Glomerular visceral epithelial cell (primary cell): ENCODE data around the gene GFRA1.
A peak's percentile ranks its signal among the peaks of the same experiment; 100 is the strongest.

Source experiments
- DNase-seq: peaks from one replicate; pipeline ENCODE4 v3.0.0-alpha.2; 2016; ENCODE audit errors: extremely low spot score

Gene GFRA1

DNA sequence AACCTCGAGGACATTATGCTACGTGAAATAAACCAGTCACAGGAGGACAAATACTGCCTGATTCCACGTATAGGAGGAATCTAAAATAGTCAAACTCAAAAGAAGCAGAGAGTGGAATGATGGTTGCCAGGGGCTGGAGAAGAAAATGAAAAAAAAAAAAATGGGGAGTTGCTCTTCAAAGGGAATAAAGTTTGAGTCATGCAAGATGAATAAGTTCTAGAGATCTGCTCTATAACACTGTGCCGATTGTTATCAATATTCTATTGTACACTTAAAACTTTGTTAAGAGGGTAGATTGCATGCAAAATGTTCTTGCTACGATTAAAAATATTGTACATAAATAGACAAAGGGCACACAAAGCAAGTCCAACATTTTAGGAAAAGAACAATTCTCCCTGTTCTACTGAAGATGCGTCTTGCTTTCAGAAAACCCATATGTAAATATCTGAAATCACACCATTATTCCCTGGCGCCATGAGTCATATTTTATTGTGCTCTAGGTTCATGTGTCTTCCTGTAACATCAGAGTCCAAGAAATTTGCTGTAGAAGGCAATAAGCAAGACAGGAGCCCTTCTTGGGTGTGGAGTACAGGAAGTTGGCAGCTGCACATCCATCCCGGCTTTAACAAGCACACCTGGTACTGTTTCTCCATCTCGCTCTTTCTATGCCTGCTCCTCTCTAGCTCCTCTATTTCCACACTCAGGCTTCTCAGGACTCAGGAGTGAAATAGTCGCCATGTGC is 145.9 kb downstream of the GFRA1 start:
- no peak for DNase-seq

DNA sequence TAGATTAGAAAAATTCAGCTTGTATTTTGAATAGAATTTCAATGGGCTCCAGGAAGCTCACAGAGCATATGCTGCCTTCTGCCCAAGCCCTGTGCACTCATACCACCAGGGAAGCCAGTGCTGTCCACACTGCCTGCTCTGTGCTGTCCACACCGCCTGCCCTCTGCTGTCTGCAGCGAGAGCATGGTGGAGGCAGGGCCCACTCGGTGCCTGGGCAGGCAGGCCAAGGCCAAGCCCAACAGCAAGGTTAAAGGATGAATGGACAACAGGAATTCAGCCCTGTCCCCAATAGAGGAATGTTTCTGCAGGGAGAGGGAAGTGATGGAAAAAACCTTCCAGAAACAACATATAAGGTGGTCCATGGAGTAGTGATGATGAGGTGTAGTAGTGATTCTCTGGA is 146.8 kb downstream of the GFRA1 start:
- peak; percentile 25 for DNase-seq

DNA sequence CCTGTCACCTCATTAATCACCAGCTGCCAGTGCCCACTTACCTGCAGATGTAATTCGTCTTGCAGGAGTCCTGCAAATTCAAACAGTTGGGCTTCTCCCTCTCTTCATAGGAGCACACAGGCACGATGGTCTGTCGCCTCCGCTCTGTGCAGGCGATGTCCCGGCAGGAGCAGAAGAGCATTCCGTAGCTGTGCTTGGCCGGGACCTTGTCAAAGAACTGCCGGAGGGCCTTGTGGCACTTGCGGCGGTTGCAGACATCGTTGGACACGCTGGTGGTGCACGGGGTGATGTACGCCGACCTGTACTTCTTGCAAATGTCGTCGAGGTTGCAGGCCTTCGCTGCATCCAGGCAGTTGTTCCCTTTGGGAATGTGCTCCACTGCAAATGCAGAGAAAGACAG is 147.8 kb downstream of the GFRA1 start:
- no peak for DNase-seq

DNA sequence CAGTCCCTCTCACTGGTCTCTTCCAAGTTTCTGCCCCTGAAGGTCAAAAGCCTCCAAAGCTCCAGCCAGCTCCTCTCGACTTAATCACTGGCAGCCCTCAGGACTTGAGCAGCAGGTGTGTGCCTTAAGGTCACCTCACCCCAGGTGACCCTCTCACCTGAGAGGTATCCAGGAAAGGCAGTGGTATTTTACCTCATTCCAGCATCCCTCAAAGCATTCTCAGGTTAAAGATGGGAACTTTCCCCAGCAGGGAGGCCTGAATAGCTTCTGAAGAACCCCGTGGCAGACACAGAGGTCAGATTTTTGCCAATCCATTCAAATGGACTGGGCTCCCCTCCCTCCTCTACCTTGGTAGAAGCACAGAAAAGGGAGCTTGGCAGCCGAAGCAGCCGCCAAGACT is 148.2 kb downstream of the GFRA1 start:
- no peak for DNase-seq

DNA sequence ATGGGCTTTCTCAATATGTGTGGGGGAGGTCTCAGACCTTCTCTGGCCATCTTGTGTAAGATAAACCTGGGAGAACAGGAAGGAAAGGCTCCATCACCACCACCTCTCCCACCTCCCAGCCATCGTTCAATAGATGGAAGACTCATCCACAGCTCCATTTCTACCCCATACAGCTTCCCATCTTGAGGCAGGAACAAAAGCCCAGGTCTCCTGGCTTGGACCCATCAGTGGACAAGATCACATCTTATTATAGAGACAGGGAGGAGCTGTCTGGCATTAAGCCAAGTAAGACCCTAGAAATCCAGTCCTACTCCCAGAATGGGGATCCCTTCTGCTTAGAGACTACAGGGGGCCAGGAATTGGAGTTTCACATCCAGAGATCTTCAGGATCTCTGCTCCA is 150.3 kb downstream of the GFRA1 start:
- no peak for DNase-seq

DNA sequence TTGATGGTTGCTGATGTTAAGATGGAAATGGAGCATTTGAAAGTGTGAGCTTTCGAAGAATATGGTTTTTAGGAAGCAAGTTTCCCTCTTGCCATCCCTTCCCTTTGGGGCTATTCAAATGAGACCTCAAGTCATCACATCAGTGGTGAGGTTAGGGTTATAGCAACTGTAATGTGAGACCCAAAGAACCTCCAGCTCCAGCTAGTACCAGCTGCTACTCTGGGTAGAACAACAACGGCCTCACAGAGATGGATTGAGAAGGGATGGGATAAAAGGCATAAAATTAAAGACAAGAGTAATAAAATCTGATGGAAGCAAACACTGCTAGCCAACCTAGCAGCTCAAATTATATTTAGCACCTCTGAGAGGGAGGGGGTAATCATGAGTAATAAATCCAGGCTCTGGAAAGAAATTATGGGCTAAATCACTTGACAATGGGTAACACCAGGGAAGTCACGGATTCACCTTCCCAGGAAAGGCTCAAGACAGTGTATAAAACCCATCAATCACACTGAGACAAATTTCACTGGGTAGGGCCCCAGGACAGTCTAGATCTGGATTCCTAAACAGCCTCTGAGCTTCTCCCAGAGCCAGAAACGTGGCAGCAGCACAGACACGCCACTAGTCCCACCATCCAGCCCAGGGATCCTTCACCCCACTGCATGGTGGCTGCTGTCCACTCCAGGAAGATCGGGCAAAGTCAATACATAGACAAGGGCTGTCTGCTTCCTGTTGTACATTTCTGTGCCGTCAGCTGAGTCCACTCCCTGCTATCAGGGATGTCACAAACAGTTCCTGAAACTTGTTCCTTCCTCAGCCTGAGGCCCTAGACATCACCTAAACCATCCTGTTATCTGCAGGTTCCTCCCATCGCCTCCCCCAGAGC is 151.1 kb downstream of the GFRA1 start:
- DNase-seq, result no peak

DNA sequence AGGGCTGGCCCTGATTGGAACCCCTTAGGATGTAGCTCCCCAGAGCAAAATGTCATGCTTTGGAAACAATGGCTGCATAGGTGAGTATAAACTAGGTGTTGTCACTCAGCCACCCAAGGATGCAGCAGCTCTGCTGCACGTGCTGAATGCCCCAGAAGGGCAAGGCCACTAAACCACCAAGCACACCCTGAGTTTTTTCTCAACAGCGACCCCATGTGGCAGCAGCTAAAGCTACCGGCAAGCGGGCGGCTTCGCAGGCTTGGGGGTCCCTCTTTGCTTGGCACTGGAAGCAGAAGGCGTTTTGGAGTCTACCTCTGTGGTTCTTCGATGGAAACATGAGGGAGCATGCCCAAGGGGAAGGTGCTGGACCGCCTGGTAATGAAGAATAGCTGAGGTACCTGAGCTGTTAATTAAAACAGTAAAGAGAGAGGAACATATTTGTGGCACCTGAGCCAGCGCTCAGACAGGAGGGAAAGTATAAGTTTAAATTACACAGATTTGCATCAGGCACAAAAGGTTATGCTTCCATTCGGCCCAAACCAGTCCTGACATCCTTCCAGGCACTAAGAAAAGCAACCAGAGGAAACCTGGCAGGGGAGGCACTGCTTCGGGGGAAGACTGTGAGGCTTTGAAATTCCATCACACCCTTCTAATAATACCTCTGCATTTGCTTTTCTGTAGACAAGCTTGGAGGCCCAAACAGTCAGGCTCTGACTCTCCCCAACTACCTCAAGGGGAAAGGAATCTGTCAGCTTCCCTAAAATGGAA is 152.1 kb downstream of the GFRA1 start:
- no peak for DNase-seq

DNA sequence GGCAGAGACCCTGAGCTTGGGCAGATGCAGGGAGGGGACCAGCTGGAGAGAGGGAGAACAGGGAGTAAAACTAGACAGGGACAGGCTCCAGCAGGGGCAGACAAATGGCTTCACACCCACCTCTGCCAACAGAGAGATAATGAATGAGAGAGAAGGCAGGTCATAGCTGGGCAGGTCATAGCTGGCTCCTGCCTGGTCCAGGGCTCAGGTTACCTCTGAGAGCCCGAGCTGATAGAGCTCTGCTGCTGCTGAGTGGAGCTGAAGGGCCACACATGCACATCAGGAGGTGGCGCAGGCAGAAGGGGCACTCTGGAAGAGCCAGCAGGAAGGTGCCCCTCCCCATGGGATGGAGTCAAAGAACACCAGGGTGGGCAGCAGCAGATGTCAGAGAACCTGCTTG is 154.2 kb downstream of the GFRA1 start:
- DNase-seq, result no peak

DNA sequence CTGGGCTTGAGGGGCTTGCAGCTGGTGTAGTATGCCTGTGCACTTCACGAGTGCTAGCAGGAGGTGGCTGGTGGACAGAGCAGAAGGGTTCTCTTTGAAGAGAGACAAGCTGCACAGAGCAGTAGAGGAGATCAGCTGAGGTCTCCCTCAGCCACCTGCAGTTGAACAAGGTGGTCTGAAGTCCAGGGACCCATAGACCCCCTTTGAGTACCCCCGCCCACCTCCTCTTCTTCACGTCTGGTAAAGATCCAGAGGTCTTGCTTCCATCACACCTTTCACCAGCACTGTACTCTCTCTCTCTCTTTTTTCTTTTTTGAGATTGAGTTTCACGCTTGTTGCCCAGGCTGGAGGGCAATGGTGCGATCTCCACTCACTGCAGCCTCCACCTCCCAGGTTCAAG is 157.2 kb downstream of the GFRA1 start:
- no peak for DNase-seq

DNA sequence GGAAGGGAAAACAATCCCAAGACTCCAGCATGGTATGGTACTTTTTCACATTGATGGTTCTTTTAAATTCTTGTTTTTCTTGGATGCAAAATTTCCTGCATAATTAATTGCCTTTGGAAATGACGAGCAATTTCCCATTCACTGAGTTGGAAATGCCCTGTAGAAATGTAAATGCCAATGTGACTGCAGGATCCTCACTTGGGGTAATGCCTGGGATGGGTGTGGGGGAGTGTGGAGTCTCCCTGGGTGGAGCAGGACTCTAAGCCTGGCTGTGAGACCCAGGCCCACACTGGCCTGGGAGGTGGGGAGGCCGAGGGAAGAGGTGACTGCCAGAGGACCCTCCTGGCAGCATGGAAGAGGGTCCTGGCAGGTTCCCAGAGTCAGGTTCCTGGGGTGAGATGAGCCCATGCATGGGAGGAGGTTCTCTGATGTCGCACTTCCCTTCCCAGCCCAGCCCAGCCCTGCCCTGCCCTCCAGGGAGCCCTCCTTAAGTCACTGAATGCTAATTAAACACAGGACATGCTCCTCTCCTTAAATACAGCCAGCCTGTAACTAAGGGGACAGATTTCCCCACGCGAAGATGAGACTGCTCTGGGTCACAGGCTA is 157.9 kb downstream of the GFRA1 start:
- no peak for DNase-seq

DNA sequence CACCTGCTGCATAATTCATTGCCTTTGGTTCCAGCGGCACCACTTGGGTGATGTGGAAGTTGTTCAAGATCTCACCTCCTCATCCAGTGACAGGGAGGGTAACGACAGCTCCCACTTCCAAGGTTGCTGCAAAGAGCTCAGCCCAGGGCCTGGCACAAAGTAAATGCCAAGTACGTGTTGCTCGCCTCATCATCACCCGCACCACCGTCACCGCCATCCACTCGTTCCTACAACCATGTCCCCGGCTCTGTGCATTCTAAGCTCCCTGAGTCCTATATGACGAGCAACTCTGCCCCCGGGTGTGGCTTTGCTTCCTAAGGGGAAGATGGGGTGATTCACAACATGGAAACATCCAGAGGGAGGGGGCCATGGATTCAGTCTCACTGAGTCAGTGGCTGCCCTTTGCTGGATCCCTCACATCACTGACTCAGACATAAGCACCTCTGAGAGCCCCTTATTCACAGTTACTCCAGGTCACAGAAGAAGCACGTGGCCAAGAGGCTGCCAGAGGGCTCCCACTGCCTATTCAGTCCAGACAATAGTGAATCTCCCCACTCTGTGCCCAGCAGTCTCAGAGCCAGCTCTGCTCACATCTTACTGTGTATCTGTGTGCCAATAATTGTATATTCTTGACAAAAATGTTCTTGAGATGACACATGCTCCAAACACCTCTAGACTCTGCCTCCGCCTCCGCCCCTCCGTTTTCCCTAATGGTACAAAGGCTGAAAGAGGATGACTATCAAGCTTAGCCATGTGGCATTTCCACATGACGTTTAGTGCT is 159.1 kb downstream of the GFRA1 start:
- DNase-seq, result peak; percentile 85

DNA sequence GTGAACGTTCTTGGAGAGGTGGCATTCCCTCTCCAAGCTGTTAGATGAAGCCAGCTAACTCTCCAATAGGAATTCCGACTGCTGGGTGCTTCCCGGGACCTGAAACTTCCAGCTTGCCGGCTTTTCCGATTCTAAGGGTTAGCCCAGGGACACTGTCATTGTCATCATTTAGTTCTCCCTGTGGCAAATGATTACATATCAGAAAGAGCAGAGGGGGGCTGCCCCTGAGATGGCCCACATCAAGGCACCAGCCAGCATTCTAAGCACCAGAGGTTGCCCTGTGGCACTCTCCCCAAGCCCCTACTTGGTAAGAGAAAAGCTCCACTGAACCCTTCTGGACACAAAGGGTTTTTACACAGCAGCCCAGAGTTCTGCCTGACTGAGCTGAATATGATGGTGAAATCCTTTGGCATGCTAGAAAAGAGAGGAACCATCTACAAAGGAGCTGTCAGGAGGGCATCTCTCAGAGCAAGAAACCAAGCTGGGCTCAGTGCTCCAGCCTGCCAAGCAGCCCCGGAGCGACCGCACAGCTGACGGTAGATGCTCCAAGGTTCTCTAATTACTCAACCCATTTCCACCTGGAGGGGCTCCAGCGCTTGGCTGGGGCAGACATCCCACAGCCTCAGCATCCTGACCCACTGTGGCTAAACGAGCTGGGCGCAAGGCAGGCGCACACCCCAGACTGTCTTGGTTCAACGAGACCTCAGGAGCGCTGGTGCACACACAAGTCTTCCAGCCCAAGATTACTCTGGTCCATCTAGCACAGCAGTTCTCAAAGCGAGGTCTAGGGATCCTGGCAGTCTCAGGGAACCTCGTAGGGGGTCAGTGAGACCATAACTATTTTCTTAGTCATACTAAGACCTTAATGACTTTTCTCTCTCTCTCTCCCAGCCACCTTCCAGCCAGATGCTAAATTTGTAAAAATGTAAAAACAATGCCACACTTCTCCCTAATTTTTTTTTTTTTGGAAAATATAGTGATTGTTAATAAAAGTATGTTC is 160.5 kb downstream of the GFRA1 start:
- DNase-seq, result peak; percentile 74

DNA sequence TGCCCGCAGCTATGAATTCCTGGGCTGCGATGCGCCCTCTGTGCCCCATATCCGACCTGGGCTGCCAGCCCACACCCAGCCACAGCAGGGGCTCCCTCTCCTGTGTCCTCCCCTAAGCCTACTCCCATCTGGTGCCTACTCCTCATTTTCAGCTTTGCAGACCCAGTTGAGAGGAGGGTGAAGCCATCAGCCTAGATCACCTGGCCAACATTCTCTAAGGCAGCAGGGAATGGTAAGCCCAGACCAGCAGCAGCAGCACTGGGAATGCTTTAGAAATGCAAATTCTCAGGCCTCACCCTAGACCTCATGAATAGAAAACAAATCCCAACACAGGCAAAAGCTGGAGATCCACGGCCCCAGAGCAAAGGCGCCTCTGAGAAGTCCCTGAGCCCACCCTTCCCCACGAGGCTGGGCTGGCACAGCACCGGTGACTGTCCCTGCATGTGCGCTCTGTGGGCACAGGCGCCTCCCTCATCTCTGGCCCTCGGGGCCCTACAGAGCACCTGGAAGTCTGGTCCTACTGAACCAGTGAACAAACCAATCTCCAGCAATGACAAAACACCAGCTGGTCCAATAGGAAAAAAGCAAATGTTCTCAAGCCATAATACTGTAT is 161.4 kb downstream of the GFRA1 start:
- DNase-seq, result no peak

DNA sequence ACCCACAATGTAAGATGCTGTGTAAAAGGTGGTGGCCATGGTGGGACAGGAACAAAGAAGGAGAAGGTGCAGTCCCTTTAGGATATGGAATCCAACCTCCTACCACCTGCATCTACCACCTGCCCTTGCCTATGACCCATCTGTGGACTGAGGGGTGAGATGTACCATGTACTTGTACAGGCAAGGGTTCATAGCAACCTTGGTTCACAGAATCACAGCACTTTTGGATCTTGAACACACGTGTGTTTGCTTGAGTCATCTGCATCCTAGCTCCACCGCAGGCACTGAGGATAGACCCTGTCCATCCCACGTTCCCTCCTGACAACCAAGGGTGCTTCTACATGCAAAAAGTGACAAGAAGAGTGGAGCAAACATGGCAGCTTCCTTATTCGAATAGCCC is 162.3 kb downstream of the GFRA1 start:
- DNase-seq, result no peak

DNA sequence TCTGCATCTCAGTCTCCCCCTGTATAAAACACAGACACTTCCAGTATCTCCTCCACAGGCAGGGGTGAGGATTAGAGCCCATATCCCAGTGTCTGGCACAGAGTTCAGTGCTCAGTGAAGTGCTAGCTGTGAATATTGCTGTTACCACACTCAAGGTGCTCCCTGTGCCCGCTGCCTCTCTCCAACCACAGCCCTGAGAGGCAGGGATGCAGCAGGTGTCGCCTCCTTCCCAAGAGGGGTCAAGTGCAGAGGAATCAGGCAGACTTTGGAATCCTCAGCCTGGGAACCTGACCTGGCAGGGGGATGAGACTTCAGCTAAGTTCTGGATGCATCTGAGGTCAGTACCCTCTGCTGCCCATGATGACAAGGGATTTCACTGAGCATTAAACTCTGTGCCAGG is 163.1 kb downstream of the GFRA1 start:
- DNase-seq, result no peak

DNA sequence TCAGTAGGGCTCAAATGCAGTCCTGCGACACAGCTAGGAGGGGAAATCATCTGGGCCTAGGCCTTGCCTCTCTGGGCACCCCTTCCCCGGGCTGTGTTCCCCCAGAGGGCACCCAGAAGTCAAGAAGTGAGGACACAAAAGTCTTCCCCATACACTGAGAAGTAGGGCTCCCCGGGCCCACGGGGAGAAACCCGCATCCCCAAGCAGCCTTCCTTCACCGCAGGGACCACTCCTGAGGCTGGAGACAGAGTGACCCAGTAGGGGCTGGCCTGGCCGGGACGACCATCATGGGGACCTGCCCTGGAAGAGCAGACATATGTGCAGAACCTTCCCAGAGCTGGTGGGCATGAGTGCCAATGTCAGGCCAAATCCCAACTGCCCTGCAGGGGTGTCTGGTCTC is 163.5 kb downstream of the GFRA1 start:
- no peak for DNase-seq

DNA sequence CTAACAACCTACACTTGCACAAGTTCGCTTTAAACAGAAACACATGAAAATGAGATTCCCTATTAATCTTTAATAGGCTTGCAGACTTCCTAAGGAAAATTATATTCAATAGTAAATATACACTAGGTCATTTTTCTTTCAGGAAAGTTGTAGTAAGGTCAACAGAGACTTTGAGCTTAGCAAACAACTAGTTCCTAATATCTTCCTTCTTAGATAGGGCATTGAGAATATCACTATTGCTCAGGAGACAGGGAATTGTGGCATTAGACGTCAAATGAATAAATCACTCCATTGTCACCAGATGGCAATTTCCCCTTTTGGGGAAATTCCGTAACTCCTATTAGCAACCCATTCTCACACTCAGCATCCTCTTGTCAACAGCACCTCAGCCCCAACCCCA is 164.9 kb downstream of the GFRA1 start:
- no peak for DNase-seq

DNA sequence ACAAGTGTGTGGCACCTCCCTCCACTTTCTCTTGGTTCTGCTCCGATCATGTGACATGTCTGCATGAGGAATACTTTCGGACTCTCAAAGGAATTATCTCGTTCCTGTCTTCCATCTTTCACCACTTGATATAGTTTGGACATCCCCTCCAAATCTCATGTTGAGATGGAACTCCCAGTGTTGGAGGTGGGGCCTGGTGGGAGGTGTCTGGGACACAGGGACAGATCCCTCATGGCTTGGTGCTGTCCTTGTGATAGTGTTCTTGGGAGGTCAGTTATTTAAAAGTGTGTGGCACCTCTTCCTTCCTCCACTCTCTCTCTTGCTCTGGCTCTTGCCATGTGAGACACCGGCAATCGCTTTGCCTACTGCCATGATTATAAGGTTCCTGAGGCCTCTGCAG is 166.4 kb downstream of the GFRA1 start:
- no peak for DNase-seq

DNA sequence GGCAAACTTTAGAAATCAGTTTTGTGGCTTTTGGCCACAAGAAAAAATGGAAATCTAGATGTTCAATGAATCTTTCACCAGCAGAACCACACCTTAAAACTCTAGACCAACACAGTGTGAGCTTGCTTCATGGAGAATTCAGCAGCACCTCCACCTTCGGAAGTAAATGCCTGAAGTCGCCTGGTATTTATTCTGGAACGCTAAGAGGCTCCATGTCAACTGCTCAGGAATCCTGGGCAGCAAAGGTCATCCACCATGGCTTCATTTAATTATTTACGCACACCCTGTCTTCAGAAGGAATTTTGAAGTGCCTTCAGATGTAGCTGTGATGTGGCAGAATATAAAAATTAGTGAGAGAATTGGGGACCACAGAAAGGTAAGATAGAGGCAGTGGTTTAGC is 167.7 kb downstream of the GFRA1 start:
- DNase-seq, result peak; percentile 40
